ENCODE data around the gene MSANTD7.
"Not testable (repeated sequence)": the region's sequence is repeated elsewhere in the genome, so short reads cannot be mapped to it uniquely, and the experiment has no call there.

The MSANTD7 gene, protein sequence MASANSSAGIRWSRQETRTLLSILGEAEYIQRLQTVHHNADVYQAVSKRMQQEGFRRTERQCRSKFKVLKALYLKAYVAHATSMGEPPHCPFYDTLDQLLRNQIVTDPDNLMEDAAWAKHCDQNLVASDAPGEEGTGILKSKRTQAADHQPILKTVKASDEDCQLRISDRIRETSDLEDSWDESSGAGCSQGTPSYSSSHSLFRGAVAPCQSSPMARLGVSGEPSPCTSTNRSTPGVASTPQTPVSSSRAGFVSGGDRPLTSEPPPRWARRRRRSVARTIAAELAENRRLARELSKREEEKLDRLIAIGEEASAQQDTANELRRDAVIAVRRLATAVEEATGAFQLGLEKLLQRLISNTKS

DNA sequence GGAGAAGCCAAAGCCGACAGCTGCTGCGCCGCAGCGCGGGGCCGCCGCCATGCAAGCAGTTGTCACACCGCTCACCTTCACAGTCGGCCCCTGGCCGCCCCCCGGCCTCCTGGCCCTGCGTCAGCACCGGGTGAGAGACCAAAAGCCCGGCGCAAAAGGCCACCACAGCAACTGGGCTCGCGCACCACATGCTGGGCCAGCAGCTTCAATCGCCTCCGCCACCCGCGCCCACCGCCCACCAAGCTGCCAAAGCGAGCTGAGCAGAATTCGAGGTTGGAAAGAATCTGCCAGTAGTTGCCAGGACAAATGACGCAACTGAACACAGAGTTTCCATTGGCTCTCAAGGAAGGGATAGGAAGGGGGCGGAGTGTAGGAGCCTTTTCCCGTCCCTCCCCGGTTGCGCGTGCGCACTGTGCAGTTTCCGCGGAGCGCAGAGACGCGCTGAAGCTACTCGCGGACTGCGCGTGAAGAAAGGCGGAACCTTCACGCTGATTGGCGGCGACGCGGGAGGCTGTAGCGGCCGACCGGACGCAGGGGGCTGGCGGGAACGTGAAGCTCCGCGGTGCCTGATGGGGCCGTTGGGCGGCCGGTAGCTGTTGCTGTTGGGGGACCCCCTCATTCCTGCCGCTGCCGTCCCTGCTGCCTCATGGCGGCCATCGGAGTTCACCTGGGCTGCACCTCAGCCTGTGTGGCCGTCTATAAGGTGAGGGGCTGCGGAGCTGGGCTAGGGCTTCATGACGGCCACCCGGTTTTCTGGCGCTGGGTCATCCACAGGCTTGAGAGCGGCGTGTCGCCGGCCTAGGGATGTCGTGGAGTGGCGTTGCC, at the start of gene MSANTD7, which contains the start of the genes CDNF and HSPA14:
Gene MSANTD7 (plus strand): TSS at position 550 of the 825 bp plus-strand sequence. CDS start 3,979 bp downstream, outside the sequence.
Gene CDNF (minus strand): TSS at position 281 of the 825 bp plus-strand sequence. CDS start 91 bp downstream, at position 190.
Gene HSPA14 (plus strand): TSS at position 550 of the 825 bp plus-strand sequence. CDS start 97 bp downstream, at position 647.
- DNase-seq = peak; percentile 99

DNA sequence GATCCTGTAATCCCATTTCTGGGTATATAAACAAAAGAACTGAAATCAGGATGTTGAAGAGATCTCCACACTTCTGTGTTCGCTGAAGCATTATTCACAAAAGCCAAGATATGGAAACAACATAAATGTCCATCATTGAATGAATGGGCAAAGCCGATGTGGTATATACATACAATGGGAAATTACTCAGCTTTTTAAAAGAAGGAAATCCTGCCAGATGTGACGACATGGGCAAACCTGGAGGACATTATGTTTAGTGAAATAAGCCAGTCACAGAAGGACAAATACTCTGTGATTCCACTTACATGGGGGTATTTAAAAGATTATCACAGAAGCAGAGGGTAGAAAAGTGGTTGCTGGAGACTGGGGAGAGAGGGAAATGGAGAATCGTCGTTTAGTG, 39.5 kb upstream of the MSANTD7 start:
- DNase-seq = no peak

DNA sequence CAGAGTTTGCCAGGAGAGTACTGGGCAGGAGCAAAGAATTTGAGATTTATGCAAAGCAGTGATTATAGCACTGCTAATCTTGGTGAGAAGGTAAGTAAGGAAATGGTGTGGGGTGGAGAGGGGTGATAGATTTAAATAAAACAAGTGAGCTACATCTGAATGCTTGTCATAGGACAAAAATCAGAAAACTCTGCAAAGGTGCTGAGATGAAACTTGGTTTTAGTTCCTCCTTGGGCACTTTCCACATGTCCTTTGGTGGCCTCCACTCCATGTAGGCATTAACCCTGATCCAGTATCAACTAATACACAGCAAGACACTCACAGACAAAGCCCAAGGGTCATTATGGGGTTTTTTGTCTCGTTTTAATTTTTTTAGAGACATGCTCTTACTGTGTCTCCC, 37.7 kb upstream of the MSANTD7 start:
- DNase-seq = no peak

DNA sequence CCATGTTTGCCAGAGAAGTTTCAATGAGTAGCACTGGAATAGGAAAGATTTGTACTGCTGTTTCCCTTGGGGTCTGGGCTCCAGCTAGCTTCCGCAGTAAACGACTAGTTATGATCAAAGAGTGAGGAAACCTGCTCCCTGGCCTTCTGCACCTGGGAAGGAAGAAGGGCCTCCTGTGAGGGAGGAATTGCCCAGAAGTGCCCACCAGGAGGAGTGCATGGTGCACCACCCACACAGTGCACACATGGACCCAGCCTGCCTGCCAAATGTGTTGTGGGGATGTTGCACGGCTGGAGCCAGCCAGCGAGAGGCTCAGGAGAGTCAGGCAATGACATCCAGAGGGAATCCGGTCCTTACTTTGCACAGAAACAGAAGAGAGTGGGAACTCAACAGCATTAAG, 36.4 kb upstream of the MSANTD7 start:
- DNase-seq = no peak

DNA sequence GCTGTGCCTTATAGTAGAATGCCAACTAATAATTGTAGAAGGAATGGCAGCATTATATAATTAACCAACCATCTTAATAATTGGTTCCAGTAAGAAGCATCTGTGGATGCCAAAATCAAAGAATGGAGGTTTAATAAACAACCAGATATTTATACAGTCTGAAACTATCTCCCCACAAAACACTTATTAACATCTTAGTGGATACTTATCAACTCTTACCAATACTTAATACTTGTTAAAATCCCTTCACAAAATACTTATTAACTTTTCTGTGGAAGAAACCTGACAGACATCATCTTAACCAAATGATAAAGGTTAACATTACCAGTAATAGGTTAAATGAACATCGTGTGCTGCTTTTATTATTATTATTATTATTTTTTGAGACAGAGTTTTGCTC, 34.3 kb upstream of the MSANTD7 start:
- no peak for DNase-seq

DNA sequence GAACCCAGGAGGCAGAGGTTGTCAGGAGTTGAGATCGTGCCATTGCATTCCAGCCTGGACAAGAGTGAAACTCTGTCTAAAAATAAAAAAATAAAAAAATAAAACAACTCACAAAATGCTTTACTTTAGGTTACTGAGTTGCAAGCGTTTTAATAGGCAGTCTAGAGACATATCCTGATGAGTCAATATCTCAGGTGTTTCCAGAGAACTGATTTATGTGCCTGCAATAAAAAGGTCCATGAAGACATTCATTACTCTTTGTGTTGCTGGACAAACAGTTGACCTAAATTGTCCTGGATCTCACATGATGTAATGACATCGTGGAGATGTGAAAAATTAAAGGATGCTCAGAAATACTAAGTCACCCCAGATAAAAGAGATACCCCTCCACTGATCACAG, 31.8 kb upstream of the MSANTD7 start:
- no peak for DNase-seq

DNA sequence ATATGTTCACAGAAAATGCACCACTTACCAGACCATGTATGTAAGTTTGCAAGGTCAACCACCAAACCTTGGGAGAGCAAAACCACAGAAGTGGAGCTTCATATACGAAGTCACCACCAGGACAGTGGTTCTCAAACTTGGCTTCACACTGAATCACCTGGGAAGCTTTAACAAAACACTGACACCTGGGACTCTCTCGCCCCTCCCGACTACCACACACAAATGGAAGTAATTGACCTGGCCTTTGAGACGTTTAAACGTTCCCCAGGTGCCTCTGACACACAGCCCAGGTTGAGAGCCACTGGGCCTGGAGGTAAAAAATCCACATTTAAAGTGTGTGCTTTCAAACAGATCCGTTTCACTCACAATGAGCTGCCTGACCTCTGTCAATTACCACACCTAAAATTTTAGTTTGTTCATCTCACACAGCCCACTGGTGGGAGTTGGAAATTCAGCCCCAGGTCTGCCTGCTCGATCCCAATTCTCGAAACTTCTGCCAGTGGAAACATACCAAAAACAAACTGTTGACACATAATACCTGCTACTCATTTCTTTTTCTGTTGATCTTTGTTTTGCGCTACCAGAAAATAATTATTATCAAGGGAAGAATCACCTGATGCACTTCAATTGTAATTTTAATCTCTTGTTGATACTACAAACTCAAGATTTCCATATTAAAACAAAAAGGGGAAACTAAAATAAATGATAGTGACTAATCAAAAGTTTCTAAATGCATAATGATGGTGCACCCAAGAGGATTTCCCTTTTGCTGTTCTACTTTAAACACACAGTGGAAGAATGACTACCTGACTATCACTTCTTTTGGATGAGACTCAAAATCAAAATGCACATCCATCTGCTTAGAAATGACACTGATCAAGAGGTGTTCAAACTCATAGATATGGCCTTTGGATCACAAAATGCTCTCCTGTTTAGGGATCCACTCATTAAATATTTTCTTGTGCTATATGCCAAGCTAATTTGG, 26.8 kb upstream of the MSANTD7 start:
- no peak for DNase-seq

DNA sequence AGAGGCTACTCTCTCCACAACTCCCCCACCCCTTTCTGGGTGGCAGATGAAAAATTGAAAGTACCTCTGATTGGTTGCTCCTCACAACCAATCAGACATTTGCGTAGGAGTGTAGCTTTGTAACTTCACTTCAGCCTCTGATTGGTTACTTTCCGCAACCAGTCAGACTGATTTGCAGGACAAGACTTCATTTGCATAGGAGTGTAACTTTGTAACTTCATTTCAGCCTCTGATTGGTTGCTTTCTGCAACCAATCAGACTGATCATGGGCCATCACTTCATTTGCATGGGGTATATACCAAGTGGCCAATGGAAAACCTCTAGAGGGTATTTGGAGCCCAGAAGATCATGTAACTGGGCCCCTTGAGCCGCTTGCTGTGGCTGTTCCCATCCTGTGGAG, 25.8 kb upstream of the MSANTD7 start:
- no peak for DNase-seq

DNA sequence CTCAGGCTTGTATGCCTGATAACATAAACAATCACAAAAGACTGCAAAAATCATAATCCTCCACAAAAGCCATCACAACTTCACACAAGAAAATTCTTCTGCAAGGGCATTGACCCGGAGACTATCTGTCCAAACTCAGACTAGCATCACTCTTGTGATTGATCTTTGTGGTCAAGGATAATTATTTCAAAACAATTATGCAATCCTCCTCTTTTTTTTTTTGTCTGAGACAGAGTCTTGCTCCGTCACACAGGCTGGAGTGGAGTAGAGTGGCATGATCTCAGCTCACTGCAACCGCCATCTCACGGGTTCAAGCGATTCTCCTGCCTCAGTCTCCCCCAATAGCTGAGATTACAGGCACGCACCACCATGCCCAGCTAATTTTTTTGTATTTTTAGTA, 22.4 kb upstream of the MSANTD7 start:
- no peak for DNase-seq

DNA sequence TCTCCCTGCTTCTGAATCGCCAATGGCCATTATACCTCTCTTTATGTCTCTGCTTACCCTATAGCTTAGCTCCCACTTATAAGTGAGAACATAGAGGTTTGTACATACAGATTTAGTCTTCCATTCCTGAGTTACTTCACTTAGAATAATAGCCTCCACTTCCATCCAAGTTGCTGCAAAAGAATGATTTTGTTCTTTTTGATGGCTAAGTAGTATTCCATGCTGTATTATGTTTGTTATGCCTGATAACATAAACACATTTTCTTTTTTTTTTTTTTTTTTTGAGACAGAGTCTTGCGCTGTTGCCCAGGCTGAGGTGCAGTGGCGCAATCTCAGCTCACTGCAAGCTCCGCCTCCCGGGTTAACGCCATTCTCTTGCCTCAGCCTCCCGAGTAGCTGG, 21.4 kb upstream of the MSANTD7 start:
- not testable (repeated sequence) for DNase-seq

DNA sequence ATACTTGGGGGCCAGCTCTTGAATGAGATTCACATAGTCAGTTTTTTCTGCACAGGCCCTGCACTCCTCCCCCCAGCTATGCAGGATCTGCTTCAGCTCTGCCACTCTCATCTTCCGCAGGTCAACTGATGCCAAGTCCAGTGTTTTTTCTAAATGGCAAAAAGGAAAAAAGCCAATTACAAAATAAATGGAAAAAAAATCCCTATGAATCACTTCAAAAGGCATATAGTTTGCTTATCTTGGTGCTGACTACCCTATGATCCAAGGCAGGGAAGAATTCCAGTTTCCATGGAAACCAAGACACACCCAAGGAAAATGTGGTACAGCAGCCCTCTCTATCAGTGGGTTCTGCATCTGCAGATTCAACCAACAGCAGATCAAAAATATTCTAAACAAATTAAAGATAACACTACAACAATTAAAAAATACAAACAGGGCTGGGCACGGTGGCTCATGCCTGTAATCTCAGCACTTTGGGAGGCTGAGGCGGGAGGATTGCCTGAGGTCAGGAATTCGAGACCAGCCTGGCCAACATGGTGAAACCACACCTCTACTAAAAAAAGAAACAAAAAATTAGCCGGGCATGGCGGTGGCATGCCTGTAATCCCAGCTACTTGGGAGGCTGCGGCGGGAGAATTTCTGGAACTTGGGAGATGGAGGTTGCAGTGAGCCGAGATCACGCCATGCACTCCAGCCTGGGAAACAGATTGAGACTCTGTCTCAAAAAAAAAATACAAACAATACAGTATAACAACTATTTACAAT, 17.9 kb upstream of the MSANTD7 start:
- no peak for DNase-seq

DNA sequence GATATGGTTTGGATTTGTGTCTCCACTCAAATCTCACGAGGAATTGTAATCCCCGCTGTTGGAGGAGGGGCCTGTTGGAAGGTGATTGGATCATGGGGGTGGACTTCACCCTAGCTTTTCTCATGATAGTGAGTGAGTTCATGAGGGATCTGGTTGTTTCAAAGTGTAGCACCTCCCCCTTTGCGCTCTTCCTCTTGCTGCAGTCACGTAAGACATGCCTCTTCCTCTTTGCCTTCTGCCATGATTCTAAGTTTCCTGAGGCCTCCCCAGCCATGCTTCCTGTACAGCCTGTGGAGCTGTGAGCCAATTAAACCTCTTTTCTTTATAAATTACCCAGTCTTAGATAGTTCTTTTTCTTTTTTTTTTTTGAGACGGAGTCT, 17.3 kb upstream of the MSANTD7 start:
- DNase-seq = no peak

DNA sequence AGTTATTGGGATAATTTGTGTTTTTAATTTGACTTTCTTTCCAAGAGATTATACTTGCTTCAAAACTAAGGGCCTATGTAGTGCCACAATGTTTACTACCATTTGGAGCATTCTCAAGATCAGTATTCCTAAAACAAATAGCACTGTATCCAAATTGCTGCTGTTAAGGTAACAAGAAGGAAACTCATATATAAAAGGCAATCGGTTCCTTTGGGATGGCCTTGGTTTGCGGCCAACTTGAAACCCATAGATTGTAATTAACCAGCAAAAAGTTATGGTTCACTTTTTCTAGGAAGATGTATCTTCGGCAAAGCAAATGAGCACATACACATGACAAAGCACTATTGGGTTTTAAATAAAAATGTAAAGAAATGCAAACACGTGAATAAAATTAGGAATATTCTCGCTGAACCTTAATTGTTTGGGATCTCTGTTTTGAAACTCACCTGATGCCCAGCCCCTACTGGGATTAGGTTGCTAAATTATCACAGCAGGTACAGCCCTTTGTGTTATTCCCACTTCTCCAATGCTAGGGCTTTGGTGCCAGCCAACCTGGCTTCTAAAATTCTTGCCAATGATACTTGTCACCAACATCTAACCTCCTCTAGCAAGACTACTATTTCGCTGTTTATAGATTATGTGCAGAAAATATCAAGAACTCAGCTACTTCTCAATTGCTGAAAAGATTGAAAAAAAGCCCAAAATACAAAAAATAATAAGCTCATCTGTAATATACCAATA, 16.3 kb upstream of the MSANTD7 start:
- DNase-seq = no peak

DNA sequence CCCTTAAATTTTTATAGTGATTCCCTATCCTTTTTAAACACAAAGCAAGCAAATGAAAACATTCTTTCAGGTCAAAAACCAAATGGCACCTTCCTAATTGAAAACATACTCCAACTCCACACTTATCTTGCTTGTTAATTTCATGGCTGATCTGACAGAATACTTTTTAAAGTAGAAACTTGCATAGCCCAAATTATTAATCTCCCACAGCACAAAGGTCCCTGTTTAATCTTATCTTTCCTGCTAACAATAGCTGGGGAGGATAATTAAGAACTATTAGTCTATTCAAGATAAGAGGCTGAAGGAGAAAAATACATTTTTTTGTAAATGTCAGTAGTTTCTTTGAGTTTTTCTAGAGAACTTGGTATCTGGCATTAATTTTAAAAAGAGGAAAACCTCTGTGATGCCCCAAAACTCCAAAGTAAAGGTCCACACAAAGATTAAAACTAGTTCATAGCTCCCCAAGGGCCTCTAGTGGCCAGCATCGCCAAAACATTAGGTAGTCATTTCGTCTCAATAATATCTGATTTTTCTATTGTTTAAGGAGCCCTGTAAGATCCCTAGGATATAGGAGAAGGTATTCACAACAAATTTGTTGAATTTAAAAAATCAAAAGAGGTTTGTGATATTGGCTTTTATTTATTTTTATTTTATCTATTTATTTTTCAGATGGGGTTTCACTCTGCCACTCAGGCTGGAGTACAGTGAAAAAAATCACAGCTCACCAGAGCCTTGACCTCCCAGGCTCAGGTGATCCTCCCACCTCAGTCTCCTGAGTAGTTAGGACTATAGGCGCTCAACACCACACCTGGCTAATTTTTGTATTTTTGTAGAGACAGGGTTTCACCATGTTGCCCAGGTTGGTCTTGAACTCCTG, 15.0 kb upstream of the MSANTD7 start:
- DNase-seq = peak; percentile 31

DNA sequence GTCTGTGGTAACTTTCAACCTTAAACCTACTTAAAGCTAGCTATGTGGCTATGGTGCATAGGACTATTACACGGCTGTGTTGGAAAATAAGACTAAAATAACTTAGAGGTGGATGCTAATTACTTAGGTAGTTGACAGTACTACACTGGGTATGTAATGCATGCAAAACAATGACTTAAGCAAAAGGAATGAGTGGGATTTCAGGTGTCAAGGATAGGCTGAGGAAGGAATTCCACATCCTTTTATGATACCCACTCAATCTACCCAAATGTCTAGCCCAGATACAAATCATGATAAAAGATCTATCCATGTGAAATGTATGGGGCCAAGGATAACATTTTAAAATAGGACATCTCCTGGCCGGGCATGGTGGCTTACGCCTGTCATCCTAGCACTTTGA, 14.1 kb upstream of the MSANTD7 start:
- no peak for DNase-seq

DNA sequence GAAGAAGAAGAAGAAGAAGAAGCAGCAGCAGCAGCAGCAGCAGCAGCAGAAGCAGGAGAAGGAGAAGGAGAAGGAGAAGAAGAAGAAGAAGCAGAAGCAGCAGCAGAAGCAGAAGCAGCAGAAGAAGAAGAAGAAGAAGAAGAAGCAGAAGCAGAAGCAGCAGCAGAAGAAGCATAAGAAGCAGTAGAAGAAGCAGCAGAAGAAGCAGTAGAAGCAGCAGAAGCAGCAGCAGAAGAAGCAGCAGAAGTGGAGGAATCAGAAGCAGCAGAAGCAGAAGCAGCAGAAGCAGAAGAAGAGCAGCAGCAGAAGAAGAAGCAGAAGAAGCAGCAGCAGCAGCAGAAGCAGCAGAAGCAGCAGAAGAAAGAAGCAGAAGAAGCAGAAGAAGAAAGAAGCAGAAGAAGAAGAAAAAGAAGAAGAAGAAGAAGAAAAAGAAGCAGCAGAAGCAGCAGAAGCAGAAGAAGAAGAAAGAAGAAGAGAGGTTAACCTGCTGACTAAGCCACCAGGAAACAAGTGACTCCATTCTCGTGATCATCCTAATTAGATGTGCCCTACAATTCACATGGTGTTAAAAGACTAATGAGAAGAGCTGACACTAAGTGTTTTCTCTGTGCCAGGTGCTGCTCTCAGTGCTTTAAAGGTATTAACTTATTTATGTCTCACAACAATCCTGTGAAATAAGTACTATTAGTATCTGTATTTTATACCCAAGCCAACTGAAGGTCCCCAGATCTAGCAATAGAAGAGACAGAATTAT, 11.9 kb upstream of the MSANTD7 start:
- no peak for DNase-seq

DNA sequence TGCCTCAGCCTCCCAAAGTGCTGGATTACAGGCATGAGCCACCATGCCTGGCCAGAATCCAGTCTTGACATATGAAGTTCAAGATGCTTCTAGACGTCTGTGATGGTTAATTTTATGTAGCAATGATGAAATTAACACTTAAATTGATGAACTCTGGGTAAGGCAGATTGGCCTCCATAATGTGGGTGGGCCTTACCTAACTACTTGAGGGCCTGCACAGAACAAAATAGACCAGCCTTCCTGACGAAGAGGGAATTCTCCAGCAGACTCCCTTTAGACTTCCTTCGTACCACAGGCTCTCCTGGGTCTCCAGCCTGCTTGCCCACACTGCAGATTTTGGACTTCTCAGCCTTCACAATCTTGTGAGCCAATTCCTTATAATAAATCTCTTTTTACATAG, 5.0 kb upstream of the MSANTD7 start:
- DNase-seq = no peak

DNA sequence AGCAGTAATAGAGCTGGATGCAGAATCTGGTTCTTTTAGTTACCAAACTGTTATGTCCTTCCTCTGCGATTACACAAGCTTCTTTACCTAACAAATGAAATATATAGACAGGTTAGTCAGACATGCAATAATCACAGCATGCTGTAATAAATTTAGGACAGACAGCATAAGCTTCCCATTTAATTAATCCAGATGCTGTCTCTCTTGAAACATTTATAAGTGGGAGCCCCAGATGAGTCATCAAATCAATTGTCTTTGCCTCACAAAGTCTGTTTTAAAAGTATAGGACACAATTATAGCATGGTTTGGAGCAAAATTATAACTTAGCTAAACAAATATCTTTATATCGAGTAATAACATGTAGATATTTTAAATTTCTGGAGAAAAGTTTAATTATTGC, 1.9 kb upstream of the MSANTD7 start:
- no peak for DNase-seq

DNA sequence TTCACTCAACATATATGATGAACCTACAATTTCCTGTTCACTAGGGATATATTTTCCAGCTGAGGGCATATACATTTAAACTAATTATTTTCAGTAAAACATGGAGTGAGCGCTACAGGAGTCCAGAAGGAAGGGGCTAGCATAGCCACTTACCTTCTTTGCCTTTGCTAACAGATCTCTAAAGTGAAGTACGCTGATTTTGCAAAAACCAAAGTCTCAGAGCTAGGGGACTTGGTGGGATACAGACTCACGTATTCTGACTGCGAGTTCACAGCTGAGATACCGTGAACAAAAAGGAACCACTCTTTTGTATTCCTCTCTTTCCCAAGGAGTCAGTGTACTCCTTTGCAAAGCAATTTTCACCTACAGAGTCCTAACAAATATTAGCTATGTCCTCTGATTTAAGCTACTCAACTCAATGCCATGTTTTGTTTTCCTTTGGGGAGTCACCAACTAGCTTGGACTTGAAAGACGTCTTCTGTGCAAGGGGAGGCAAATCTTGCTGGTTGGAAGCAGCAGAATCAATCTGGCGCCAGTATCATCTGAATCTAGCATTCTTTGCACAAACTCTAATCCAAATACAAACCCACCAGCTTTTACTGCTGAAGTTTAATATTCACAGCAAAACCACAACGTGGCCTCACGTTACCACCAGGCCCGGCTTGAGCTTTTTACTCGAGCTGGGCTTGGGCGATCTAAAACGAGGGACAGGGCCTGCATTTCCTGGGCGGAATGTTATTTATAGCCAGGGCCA, 926 bp upstream of the MSANTD7 start:
- no peak for DNase-seq

Data from KG1 (cell line).